Measurements from ENCODE around the gene PCK1. TPM values are rescaled to one million over a fixed set of nuclear protein-coding genes. Genes with fewer than 3 reads are reported as not detected.
A peak's percentile ranks its signal among the peaks of the same experiment; 100 is the strongest.

Gene PCK1
- total and polyA plus RNA-seq, 2 of the 13 experiments (the other 11 are each of a cell fraction or from before 2014, with no cell fraction given): 6.5 to 12.6 TPM

DNA sequence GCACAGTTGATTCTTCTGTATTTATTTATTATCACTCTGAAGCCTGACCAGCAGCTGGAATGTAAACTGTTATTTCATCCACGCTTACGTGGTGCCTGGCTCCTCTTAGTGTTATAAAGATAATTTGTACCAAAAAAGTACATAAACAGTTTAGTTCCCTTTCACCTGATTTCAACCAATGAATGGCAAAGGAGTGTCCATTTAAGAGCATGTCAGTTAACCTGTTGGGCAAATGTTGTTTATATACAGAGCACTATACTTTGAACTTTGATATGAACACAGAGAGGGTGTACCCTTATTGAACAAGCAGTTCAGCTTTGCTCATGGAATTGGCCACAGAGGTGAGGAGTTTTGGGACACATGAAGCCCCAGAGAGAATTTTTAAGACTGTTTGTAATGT is 28.8 kb upstream of the PCK1 start:
- intact Hi-C loops (cut with micrococcal nuclease; ENCODE audit: unreplicated experiment) (no loop called here), in situ Hi-C loops (cut with HindIII; ENCODE audit: extremely low pct_ligation_motif_present, low pct_unique_long_range_greater_than_20kb) (no loop called here)
- H2AFZ ChIP-seq (ENCODE audit: low read length): no peak overlapping the region
- FAIRE-seq (no peak), ATAC-seq (peak; percentile 77), DNase-seq (ENCODE audit: low spot score) (peak; percentile 19)
- BruUV-seq (replicated peaks): no TSS peak
- H3K4me2 ChIP-seq (ENCODE audit: low read depth, low read length): peak overlapping the region; percentile 38
- H3K4me3 ChIP-seq (replicated peaks in 1 of 3; ENCODE audit: insufficient read depth in 1 of 3, low read depth in 2 of 3, low read length in 3 of 3): no peak overlapping the region
- H3K9ac ChIP-seq (ENCODE audit: insufficient read depth, low read depth, low read length): no peak overlapping the region
- no peaks in the 10 kb centered on the region for H4K20me1 ChIP-seq (ENCODE audit: insufficient read depth, low read length)
- POLR2A ChIA-PET: interaction anchor here (1.4 to 1.6 kb wide), 2 partner anchors 29 to 36 kb away, joined by 3 to 7 read pairs; partner anchors contain the start of gene PCK1
- peak overlapping the region; percentile 29 for H3K27ac ChIP-seq (ENCODE audit: extremely low read length, insufficient read depth, low read length)
- no peaks in the 10 kb centered on the region for H3K36me3 ChIP-seq (replicated peaks in 1 of 2; ENCODE audit: control insufficient read depth in 1 of 2, insufficient read depth in 2 of 2, low read length in 2 of 2)
- 2% methylated on average over 2 of the region's 2 CpGs for WGBS (ENCODE audit: low lambda C conversion rate)
- H3K27me3 ChIP-seq (ENCODE audit: control insufficient read depth in 1 of 2, insufficient read depth in 2 of 2, low read length in 2 of 2): peaks cover 4 to 5% of the 10 kb centered on the region in 2 experiments; a peak in 2 of 5 replicates
- CTCF ChIA-PET (ENCODE audit: low intra/inter-chr PET ratio, low total read pairs): no interaction called here
- peaks cover 5% of the 10 kb centered on the region; the same call in 1 of the 2 replicates for H3K9me3 ChIP-seq (ENCODE audit: low read length)
- peaks cover 55% of the 10 kb centered on the region for H3K4me1 ChIP-seq (ENCODE audit: insufficient read depth, low read length)
- no peaks in the 10 kb centered on the region for H3K79me2 ChIP-seq (ENCODE audit: insufficient read depth, low read length)
- peak; percentile 36; the same call in 1 of the 2 replicates for TF ChIP-seq YEATS4 (CRISPR knock-in tag; IDR thresholded peaks at IDR 0.05; ENCODE audit: borderline replicate concordance)
- 0 out of 2 replicates have a peak, but pooled peaks have one; percentile 44 for TF ChIP-seq POGZ (CRISPR knock-in tag; IDR thresholded peaks at IDR 0.05)
- TF ChIP-seq, protein P1, sequence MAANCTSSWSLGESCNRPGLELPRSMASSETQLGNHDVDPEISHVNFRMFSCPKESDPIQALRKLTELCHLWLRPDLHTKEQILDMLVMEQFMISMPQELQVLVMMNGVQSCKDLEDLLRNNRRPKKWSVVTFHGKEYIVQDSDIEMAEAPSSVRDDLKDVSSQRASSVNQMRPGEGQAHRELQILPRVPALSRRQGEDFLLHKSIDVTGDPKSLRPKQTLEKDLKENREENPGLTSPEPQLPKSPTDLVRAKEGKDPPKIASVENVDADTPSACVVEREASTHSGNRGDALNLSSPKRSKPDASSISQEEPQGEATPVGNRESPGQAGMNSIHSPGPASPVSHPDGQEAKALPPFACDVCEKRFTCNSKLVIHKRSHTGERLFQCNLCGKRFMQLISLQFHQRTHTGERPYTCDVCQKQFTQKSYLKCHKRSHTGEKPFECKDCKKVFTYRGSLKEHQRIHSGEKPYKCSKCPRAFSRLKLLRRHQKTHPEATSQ (CRISPR knock-in tag; IDR thresholded peaks at IDR 0.05; ENCODE audit: borderline replicate concordance): no peak
- TF ChIP-seq ZNF589 (CRISPR knock-in tag; conservative IDR thresholded peaks at IDR 0.05): no peak
- peak; percentile 57; the same call in 1 of the 2 replicates for TF ChIP-seq RARA (CRISPR knock-in tag; IDR thresholded peaks at IDR 0.05)
- TF ChIP-seq, protein P2, sequence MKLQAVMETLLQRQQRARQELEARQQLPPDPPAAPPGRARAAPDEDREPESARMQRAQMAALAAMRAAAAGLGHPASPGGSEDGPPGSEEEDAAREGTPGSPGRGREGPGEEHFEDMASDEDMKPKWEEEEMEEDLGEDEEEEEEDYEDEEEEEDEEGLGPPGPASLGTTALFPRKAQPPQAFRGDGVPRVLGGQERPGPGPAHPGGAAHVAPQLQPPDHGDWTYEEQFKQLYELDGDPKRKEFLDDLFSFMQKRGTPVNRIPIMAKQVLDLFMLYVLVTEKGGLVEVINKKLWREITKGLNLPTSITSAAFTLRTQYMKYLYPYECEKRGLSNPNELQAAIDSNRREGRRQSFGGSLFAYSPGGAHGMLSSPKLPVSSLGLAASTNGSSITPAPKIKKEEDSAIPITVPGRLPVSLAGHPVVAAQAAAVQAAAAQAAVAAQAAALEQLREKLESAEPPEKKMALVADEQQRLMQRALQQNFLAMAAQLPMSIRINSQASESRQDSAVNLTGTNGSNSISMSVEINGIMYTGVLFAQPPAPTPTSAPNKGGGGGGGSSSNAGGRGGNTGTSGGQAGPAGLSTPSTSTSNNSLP (IDR thresholded peaks at IDR 0.05; ENCODE audit: low read depth, low read length): peak; percentile 84; the same call in 1 of the 2 replicates
- no peak for TF ChIP-seq NR2C2 (CRISPR knock-in tag; IDR thresholded peaks at IDR 0.05; ENCODE audit: borderline replicate concordance)
- TF ChIP-seq MATR3 (CRISPR knock-in tag; IDR thresholded peaks at IDR 0.05): no peak
- no peak for TF ChIP-seq ZBTB3 (CRISPR knock-in tag; IDR thresholded peaks at IDR 0.05; ENCODE audit: borderline replicate concordance, low read depth)
- TF ChIP-seq, protein P3, sequence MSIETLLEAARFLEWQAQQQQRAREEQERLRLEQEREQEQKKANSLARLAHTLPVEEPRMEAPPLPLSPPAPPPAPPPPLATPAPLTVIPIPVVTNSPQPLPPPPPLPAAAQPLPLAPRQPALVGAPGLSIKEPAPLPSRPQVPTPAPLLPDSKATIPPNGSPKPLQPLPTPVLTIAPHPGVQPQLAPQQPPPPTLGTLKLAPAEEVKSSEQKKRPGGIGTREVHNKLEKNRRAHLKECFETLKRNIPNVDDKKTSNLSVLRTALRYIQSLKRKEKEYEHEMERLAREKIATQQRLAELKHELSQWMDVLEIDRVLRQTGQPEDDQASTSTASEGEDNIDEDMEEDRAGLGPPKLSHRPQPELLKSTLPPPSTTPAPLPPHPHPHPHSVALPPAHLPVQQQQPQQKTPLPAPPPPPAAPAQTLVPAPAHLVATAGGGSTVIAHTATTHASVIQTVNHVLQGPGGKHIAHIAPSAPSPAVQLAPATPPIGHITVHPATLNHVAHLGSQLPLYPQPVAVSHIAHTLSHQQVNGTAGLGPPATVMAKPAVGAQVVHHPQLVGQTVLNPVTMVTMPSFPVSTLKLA (IDR thresholded peaks at IDR 0.05): no peak
- peak; percentile 79 for TF ChIP-seq HNF4A (CRISPR knock-in tag; IDR thresholded peaks at IDR 0.05)
- TF ChIP-seq CEBPB (IDR thresholded peaks at IDR 0.05; ENCODE audit: borderline replicate concordance, low read depth, low read length): 0 out of 2 replicates have a peak, but pooled peaks have one; percentile 3
- peak; percentile 60; the same call in 1 of the 2 replicates for TF ChIP-seq NFIC (IDR thresholded peaks at IDR 0.05; ENCODE audit: low read length)
- TF ChIP-seq, protein P4, sequence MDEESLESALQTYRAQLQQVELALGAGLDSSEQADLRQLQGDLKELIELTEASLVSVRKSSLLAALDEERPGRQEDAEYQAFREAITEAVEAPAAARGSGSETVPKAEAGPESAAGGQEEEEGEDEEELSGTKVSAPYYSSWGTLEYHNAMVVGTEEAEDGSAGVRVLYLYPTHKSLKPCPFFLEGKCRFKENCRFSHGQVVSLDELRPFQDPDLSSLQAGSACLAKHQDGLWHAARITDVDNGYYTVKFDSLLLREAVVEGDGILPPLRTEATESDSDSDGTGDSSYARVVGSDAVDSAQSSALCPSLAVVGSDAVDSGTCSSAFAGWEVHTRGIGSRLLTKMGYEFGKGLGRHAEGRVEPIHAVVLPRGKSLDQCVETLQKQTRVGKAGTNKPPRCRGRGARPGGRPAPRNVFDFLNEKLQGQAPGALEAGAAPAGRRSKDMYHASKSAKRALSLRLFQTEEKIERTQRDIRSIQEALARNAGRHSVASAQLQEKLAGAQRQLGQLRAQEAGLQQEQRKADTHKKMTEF (CRISPR knock-in tag; IDR thresholded peaks at IDR 0.05): no peak
- TF ChIP-seq FLYWCH1 (CRISPR knock-in tag; IDR thresholded peaks at IDR 0.05): no peak
- TF ChIP-seq ZNF17 (CRISPR knock-in tag; IDR thresholded peaks at IDR 0.05): no peak
